WI38 (cell line): ENCODE data around the gene VPS37B.
"Not testable (repeated sequence)": the region's sequence is repeated elsewhere in the genome, so short reads cannot be mapped to it uniquely, and the experiment has no call there.

ENCODE experiments used
- H3K4me3 ChIP-seq: 2 replicates; pipeline ENCODE4 v1.5.1; 2011; ENCODE audit warnings: low read depth, mild to moderate bottlenecking, control low read depth, low read length
- TF ChIP-seq, protein P1 (sequence below): IDR thresholded peaks from 2 replicates; pipeline ENCODE4 v1.5.1; 2012; ENCODE audit warnings: low read depth, mild to moderate bottlenecking, control low read depth, low read length

VPS37B gene

GRCh38 chr12:122880155-122880667, 15.7 kb downstream of the VPS37B start:
- no peak overlapping the region for H3K4me3 ChIP-seq
- TF ChIP-seq, protein P1, sequence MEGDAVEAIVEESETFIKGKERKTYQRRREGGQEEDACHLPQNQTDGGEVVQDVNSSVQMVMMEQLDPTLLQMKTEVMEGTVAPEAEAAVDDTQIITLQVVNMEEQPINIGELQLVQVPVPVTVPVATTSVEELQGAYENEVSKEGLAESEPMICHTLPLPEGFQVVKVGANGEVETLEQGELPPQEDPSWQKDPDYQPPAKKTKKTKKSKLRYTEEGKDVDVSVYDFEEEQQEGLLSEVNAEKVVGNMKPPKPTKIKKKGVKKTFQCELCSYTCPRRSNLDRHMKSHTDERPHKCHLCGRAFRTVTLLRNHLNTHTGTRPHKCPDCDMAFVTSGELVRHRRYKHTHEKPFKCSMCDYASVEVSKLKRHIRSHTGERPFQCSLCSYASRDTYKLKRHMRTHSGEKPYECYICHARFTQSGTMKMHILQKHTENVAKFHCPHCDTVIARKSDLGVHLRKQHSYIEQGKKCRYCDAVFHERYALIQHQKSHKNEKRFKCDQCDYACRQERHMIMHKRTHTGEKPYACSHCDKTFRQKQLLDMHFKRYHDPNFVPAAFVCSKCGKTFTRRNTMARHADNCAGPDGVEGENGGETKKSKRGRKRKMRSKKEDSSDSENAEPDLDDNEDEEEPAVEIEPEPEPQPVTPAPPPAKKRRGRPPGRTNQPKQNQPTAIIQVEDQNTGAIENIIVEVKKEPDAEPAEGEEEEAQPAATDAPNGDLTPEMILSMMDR = no peak

GRCh38 chr12:122878780-122879612, 16.9 kb downstream of the VPS37B start:
- TF ChIP-seq, protein P1 = no peak
- H3K4me3 ChIP-seq = no peak overlapping the region

GRCh38 chr12:122876731-122877130, 19.2 kb downstream of the VPS37B start:
- TF ChIP-seq, protein P1 = no peak
- no peak overlapping the region for H3K4me3 ChIP-seq

DNA sequence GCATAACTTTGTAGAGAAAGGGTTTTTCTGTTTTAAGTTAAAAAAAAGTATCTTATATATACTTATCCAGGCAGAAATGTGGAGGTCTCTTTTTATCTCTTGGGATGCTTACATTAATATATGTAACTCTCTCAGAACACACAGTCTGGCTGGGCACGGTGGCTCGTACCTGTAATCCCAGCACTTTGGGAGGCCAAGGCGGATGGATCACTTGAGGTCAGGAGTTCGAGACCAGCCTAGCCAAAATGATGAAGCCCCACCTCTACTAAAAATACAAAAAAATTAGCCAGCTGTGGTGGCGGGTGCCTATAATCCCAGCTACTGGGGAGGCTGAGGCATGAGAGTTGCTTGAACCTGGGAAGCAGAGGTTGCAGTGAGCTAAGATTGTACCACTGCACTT, 19.6 kb downstream of the VPS37B start:
- H3K4me3 ChIP-seq = not testable (repeated sequence)

DNA sequence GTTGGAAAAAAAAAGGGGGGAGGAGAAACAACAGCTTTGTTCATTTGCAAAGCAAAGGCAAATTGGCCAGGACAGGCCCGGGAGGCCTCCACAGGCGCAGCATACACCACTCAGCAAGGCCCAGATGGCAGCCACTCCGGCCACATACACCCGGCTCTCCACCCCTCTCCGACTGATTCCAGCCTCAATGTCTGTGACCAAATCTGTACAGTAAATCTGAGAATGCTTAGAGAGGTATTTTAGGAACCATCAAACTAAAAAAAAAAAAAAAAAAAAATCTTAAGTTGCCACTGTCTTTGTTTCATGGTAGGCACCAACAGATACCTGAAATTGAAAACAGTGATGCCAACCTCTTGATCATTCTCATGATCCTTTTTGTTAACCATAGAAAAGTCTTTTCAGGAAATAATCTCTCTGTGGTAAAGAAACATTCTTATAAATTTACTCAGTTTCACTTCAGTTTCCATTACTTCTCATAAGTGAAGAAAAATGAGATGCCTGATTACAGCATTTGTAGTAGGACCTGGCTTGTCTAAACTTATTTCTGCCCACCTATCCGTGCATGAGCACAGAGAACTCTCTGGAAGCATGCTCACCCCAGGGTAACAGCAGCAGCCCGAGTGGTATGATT, 20.2 kb downstream of the VPS37B start:
- TF ChIP-seq, protein P1 = no peak
- no peak overlapping the region for H3K4me3 ChIP-seq

GRCh38 chr12:122874081-122874480, 21.8 kb downstream of the VPS37B start:
- TF ChIP-seq, protein P1 = no peak
- no peak overlapping the region for H3K4me3 ChIP-seq

- no peak overlapping the region for H3K4me3 ChIP-seq
- TF ChIP-seq, protein P1 = no peak
These were observed 22.4 kb downstream of the VPS37B start for GRCh38 chr12:122873540-122873939.
